Upper lobe of right lung (tissue), 1 donor: ENCODE results near the gene HCN3. TPM values are rescaled to one million over a fixed set of nuclear protein-coding genes. Genes with fewer than 3 reads are reported as not detected.

Source experiments
- ATAC-seq: fragments of 200-7000 bp; cut with Tn5 transposase; one replicate; pipeline ENCODE4 v1.9.1; 2020; ENCODE audit warnings: mild to moderate bottlenecking, moderate library complexity
- DNase-seq: peaks from one replicate; pipeline ENCODE4 v3.0.0-alpha.2; 2020
- H3K27ac ChIP-seq: fragments of 200-600 bp; one replicate; pipeline ENCODE4 v1.8.0; 2022
- H3K27me3 ChIP-seq: fragments of 200-600 bp; one replicate; pipeline ENCODE4 v1.8.0; 2022; ENCODE audit warnings: mild to moderate bottlenecking
- H3K36me3 ChIP-seq: fragments of 200-600 bp; one replicate; pipeline ENCODE4 v1.8.0; 2022
- H3K4me1 ChIP-seq: fragments of 200-600 bp; one replicate; pipeline ENCODE4 v1.8.0; 2022
- H3K4me3 ChIP-seq: fragments of 200-600 bp; one replicate; pipeline ENCODE4 v1.8.0; 2022; ENCODE audit warnings: mild to moderate bottlenecking
- H3K9me3 ChIP-seq: fragments of 200-600 bp; one replicate; pipeline ENCODE4 v1.8.0; 2022
- CTCF ChIP-seq: fragments of 200-600 bp; IDR thresholded peaks from one replicate; pipeline ENCODE4 v1.8.0; 2022; ENCODE audit warnings: antibody characterized with exemption
- intact Hi-C: fragments of 100-400 bp; cut with DNase I; formaldehyde crosslinking; loops from one replicate; pipeline ENCODE4 v1.11.0; 2022
- total RNA-seq: library from RNA; stranded (reverse); fragmentation: NEBNext Ultra II Directional; extraction: Animal tissue kit (Norgen Biotek cat#: 25700); gene quantifications from one replicate; pipeline ENCODE4 v1.2.1, GENCODE V29; 2021
- donor health status: DM: no; HTN: yes; CAD: no; lungs with severe emphysema.

HCN3 gene
- total RNA-seq, 1 donor from 2014 or later: 2.6 TPM

GRCh38 chr1:155253797-155254196 lies 23.5 kb upstream of the HCN3 start:
- H3K27ac ChIP-seq: no peak overlapping the region
- intact Hi-C loops: loop anchor here (10.0 kb wide), 1 partner anchor 71 kb away; the partner anchor contains the start of gene RUSC1

GRCh38 chr1:155254228-155254713 lies 23.0 kb upstream of the HCN3 start:
- peaks cover 26% of the 10 kb centered on the region for H3K4me1 ChIP-seq
- no peak for ATAC-seq

More at GRCh38 chr1:155253797-155254196, 23.5 kb upstream of the HCN3 start:
- ATAC-seq: no peak
- no peak for TF ChIP-seq CTCF
- H3K27me3 ChIP-seq: no peaks in the 10 kb centered on the region
- no peaks in the 10 kb centered on the region for H3K9me3 ChIP-seq
- peaks cover 20% of the 10 kb centered on the region for H3K36me3 ChIP-seq
- H3K4me1 ChIP-seq: peaks cover 26% of the 10 kb centered on the region
- no peak overlapping the region for H3K4me3 ChIP-seq
- DNase-seq: no peak

GRCh38 chr1:155254714-155255242 lies 22.5 kb upstream of the HCN3 start:
- H3K27me3 ChIP-seq: no peaks in the 10 kb centered on the region
- DNase-seq (peak; percentile 68), ATAC-seq (peak; percentile 1)
- H3K4me1 ChIP-seq: peaks cover 26% of the 10 kb centered on the region
- TF ChIP-seq CTCF: no peak
- H3K9me3 ChIP-seq: no peaks in the 10 kb centered on the region
- peak overlapping the region; percentile 86 for H3K4me3 ChIP-seq
- intact Hi-C loops: loop anchor here (10.0 kb wide), 1 partner anchor 70 kb away; the partner anchor contains the start of gene RUSC1
- peaks cover 27% of the 10 kb centered on the region for H3K36me3 ChIP-seq
- peak overlapping the region; percentile 95 for H3K27ac ChIP-seq

More at GRCh38 chr1:155254228-155254713, 23.0 kb upstream of the HCN3 start:
- no peak for DNase-seq
- Histone ChIP-seq H3K36me3 (peaks cover 22% of the 10 kb centered on the region), H3K4me3 (peak overlapping the region; percentile 86), H3K27me3 (no peaks in the 10 kb centered on the region), H3K27ac (peak overlapping the region; percentile 95), H3K9me3 (no peaks in the 10 kb centered on the region)
- no peak for TF ChIP-seq CTCF
- intact Hi-C loops: loop anchor here (10.0 kb wide), 1 partner anchor 71 kb away; the partner anchor contains the start of gene RUSC1

GRCh38 chr1:155255243-155256007 lies 21.8 kb upstream of the HCN3 start, which contains the start of gene ENTREP3:
Gene ENTREP3, minus strand, starts transcription at chr1:155255483. Its CDS starts 606 bp downstream, at chr1:155254877.
- no peaks in the 10 kb centered on the region for H3K9me3 ChIP-seq
- no peak for TF ChIP-seq CTCF
- H3K36me3 ChIP-seq: peaks cover 34% of the 10 kb centered on the region
- intact Hi-C loops: loop anchor here (10.0 kb wide), 1 partner anchor 69 kb away; the partner anchor contains the start of gene RUSC1
- peak within 1 kb of the TSS; percentile 86 for H3K4me3 ChIP-seq
- H3K27me3 ChIP-seq: no peaks in the 10 kb centered on the region
- H3K4me1 ChIP-seq: peaks cover 23% of the 10 kb centered on the region
- H3K27ac ChIP-seq: peak within 1 kb of the TSS; percentile 95
- ATAC-seq (peak; percentile 90), DNase-seq (peak; percentile 94)

- H3K27me3 ChIP-seq: no peaks in the 10 kb centered on the region
- DNase-seq: no peak
- intact Hi-C loops: loop anchor here (10.0 kb wide), 1 partner anchor 69 kb away; the partner anchor contains the start of gene RUSC1
- TF ChIP-seq CTCF: no peak
- peaks cover 36% of the 10 kb centered on the region for H3K36me3 ChIP-seq
- H3K9me3 ChIP-seq: no peaks in the 10 kb centered on the region
- H3K27ac ChIP-seq: peak overlapping the region; percentile 95
- peak; percentile 0 for ATAC-seq
- peaks cover 26% of the 10 kb centered on the region for H3K4me1 ChIP-seq
- peak overlapping the region; percentile 86 for H3K4me3 ChIP-seq
Observed at GRCh38 chr1:155256058-155256852, 21.0 kb upstream of the HCN3 start.
